Adrenal gland (tissue), 5 donors: ENCODE data around the gene NXN.

Experiments
- POLR2A ChIP-seq, 2 donors: fragments of 450-650 bp; IDR thresholded peaks; one replicate each; pipeline ENCODE4 v1.6.1; 2017; ENCODE audit warnings: antibody characterized with exemption in 2 of 2, mild to moderate bottlenecking in 2 of 2, moderate library complexity in 1 of 2
- TF ChIP-seq, protein P1 (sequence below), 6 experiments: fragments of 450-650 bp in 4 of 6; fragments of 200-600 bp in 2 of 6; sonication (generic) in 1 of 6; IDR thresholded peaks; 1 replicate in 5 of 6; 2 replicates in 1 of 6; pipeline versions ENCODE4 v1.5.1 to v1.8.0; 2016 to 2021; ENCODE audit warnings: antibody characterized with exemption in 6 of 6, mild to moderate bottlenecking in 2 of 6, moderate library complexity in 1 of 6
- donor health status: DM: no; HTN: no; CAD: no.

DNA sequence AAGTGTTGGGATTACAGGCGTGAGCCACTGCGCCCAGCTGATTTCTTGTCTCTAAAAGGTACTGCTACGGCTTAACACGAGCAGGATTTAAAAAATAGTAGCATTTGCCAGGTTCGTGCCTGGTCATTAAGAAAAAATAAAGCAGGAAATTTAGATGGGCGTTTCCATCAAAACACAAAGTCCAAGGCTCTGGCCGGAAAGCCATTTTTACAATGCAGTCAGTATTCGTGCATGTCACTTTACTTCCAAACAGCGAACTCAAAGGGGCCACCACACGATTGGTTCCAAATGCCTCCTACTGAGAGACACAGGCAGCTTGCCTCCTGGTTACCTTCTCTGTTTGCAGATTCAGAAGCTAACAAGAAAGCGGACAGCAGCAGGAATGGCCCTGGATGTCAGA, 131.2 kb downstream of the NXN start:
- TF ChIP-seq, protein P1, sequence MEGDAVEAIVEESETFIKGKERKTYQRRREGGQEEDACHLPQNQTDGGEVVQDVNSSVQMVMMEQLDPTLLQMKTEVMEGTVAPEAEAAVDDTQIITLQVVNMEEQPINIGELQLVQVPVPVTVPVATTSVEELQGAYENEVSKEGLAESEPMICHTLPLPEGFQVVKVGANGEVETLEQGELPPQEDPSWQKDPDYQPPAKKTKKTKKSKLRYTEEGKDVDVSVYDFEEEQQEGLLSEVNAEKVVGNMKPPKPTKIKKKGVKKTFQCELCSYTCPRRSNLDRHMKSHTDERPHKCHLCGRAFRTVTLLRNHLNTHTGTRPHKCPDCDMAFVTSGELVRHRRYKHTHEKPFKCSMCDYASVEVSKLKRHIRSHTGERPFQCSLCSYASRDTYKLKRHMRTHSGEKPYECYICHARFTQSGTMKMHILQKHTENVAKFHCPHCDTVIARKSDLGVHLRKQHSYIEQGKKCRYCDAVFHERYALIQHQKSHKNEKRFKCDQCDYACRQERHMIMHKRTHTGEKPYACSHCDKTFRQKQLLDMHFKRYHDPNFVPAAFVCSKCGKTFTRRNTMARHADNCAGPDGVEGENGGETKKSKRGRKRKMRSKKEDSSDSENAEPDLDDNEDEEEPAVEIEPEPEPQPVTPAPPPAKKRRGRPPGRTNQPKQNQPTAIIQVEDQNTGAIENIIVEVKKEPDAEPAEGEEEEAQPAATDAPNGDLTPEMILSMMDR (IDR thresholded peaks at IDR 0.05), result no peak
- no peak for TF ChIP-seq POLR2A (IDR thresholded peaks at IDR 0.05)
